Neural progenitor cell (in vitro differentiated cells): ENCODE measurements around the gene BAZ1A.

Source experiments
- EZH2 ChIP-seq: fragments of 200-600 bp; sonication (generic); IDR thresholded peaks from 2 replicates; pipeline ENCODE4 v1.6.1; 2017; ENCODE audit warnings: antibody characterized with exemption, mild to moderate bottlenecking, moderate library complexity
- EZH2phosphoT487 ChIP-seq: fragments of 200-600 bp; sonication (generic); IDR thresholded peaks from 2 replicates; pipeline ENCODE4 v1.6.1; 2017; ENCODE audit warnings: antibody characterized with exemption
- TF ChIP-seq, protein P1 (sequence below): fragments of 200-600 bp; sonication (generic); IDR thresholded peaks from 2 replicates; pipeline ENCODE4 v1.5.1; 2017; ENCODE audit warnings: antibody characterized with exemption, mild to moderate bottlenecking

GRCh38 chr14:34723867-34724266 is 151.3 kb downstream of the BAZ1A start:
- TF ChIP-seq EZH2 (no peak), EZH2phosphoT487 (no peak)
- TF ChIP-seq, protein P1, sequence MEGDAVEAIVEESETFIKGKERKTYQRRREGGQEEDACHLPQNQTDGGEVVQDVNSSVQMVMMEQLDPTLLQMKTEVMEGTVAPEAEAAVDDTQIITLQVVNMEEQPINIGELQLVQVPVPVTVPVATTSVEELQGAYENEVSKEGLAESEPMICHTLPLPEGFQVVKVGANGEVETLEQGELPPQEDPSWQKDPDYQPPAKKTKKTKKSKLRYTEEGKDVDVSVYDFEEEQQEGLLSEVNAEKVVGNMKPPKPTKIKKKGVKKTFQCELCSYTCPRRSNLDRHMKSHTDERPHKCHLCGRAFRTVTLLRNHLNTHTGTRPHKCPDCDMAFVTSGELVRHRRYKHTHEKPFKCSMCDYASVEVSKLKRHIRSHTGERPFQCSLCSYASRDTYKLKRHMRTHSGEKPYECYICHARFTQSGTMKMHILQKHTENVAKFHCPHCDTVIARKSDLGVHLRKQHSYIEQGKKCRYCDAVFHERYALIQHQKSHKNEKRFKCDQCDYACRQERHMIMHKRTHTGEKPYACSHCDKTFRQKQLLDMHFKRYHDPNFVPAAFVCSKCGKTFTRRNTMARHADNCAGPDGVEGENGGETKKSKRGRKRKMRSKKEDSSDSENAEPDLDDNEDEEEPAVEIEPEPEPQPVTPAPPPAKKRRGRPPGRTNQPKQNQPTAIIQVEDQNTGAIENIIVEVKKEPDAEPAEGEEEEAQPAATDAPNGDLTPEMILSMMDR = no peak
